ENCODE results near the gene HTD2.

The HTD2 gene

GRCh38 chr3:58307639-58308215 is 1.4 kb downstream of the HTD2 start:
- DNase-seq (ENCODE audit: low read depth in 2 of 2), result peak; percentile 80 to 82
- peak; percentile 45 for TF ChIP-seq CTCF (IDR thresholded peaks at IDR 0.05; ENCODE audit: low read depth, low read length)
- H3K4me3 ChIP-seq (replicated peaks in 1 of 2; ENCODE audit: low read depth in 2 of 2, low read length in 2 of 2), result peak overlapping the region; percentile 72 to 91

GRCh38 chr3:58308728-58309127 is 2.4 kb downstream of the HTD2 start:
- peak; percentile 24 to 31 for DNase-seq (ENCODE audit: low read depth in 2 of 2)
- no peak for TF ChIP-seq CTCF (IDR thresholded peaks at IDR 0.05; ENCODE audit: low read depth, low read length)
- no peak overlapping the region for H3K4me3 ChIP-seq (replicated peaks in 1 of 2; ENCODE audit: low read depth in 2 of 2, low read length in 2 of 2)

GRCh38 chr3:58317811-58318210 is 11.5 kb downstream of the HTD2 start:
- DNase-seq (ENCODE audit: low read depth in 2 of 2), result no peak
- no peak overlapping the region for H3K4me3 ChIP-seq (replicated peaks in 1 of 2; ENCODE audit: low read depth in 2 of 2, low read length in 2 of 2)
- TF ChIP-seq CTCF (IDR thresholded peaks at IDR 0.05; ENCODE audit: low read depth, low read length), result no peak

GRCh38 chr3:58321791-58322190 is 15.5 kb downstream of the HTD2 start:
- H3K4me3 ChIP-seq (replicated peaks in 1 of 2; ENCODE audit: low read depth in 2 of 2, low read length in 2 of 2), result no peak overlapping the region
- no peak for TF ChIP-seq CTCF (IDR thresholded peaks at IDR 0.05; ENCODE audit: low read depth, low read length)
- no peak for DNase-seq (ENCODE audit: low read depth in 2 of 2)

- H3K4me3 ChIP-seq (replicated peaks in 1 of 2; ENCODE audit: low read depth in 2 of 2, low read length in 2 of 2), result no peak overlapping the region
- no peak for TF ChIP-seq CTCF (IDR thresholded peaks at IDR 0.05; ENCODE audit: low read depth, low read length)
- no peak for DNase-seq (ENCODE audit: low read depth in 2 of 2)
Observed at GRCh38 chr3:58322793-58323192, 16.5 kb downstream of the HTD2 start.

- H3K4me3 ChIP-seq (replicated peaks in 1 of 2; ENCODE audit: low read depth in 2 of 2, low read length in 2 of 2), result no peak overlapping the region
- no peak for TF ChIP-seq CTCF (IDR thresholded peaks at IDR 0.05; ENCODE audit: low read depth, low read length)
- DNase-seq (ENCODE audit: low read depth in 2 of 2), result no peak
Observed at GRCh38 chr3:58323529-58324390, 17.4 kb downstream of the HTD2 start.

All from cardiac fibroblast (primary cell).